DOHH2 (cell line): ENCODE data around the gene USP35.

ENCODE experiments used
- EZH2phosphoT487 ChIP-seq: fragments of 200-600 bp; sonication (generic); IDR thresholded peaks from 2 replicates; pipeline ENCODE4 v1.6.1; 2017; ENCODE audit warnings: borderline replicate concordance, mild to moderate bottlenecking, antibody characterized with exemption, low read length, moderate library complexity, mixed read lengths
- TF ChIP-seq, protein P1 (sequence below): fragments of 200-600 bp; sonication (generic); IDR thresholded peaks from one replicate; pipeline ENCODE4 v1.5.1; 2014; ENCODE audit warnings: antibody characterized with exemption, mild to moderate bottlenecking, low read depth, low read length; ENCODE audit not compliant: poor library complexity, severe bottlenecking

- TF ChIP-seq, protein P1, sequence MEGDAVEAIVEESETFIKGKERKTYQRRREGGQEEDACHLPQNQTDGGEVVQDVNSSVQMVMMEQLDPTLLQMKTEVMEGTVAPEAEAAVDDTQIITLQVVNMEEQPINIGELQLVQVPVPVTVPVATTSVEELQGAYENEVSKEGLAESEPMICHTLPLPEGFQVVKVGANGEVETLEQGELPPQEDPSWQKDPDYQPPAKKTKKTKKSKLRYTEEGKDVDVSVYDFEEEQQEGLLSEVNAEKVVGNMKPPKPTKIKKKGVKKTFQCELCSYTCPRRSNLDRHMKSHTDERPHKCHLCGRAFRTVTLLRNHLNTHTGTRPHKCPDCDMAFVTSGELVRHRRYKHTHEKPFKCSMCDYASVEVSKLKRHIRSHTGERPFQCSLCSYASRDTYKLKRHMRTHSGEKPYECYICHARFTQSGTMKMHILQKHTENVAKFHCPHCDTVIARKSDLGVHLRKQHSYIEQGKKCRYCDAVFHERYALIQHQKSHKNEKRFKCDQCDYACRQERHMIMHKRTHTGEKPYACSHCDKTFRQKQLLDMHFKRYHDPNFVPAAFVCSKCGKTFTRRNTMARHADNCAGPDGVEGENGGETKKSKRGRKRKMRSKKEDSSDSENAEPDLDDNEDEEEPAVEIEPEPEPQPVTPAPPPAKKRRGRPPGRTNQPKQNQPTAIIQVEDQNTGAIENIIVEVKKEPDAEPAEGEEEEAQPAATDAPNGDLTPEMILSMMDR: no peak
- TF ChIP-seq EZH2phosphoT487: no peak
Observed at GRCh38 chr11:78179459-78180071, 9.2 kb upstream of the USP35 start.
